NCI-H146 treated with DMSO at 0.1 percent for 48 hours (cell line): ENCODE results near the gene EXOC6B.

ENCODE experiments used
- DNase-seq: peaks from one replicate; lab custom pipeline; 2025; ENCODE audit not compliant: unreplicated experiment; lab: John Stamatoyannopoulos, UW

The EXOC6B gene

DNA sequence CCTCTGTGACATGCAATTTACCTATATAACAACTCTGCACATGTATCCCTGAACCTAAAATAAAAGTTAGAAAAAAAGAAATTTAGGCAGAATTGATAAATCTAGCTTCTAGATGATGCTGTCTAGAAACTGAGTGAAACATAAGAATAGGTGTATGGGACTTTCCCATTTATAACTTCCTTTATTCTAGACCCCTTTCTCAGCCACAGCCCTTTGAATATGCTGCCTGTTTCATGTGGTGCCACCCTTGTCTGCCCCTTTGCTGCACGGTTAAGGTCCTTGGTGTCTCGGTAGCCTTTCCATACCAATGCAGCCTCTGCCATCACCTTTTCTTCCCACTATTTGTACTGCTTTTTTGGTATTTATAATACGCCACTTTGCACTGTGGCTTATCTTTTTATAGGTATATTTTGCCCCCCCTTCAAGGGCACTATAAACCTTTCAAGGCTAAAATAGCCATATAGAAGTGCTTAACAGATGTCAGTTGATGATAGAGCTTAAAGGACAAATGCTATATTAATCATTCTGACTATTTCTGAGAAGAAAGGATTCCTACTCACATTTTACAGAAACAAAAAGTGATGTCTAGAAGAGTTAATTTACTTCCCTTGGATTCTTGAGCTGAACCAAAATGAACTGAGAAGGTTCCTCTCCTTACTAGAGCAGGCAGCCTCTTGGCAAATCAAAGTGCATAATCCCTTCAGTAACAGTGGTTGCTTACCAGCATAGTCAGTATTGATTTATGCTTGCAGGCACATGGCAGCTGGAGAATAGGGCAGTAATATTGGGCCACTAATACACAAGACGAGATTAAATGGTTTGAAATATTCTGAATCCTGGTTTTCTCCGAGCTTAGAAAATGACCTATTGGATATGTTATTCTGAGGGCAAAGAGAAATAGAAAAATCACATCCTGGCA, 590.1 kb downstream of the EXOC6B start:
- no peak for DNase-seq

DNA sequence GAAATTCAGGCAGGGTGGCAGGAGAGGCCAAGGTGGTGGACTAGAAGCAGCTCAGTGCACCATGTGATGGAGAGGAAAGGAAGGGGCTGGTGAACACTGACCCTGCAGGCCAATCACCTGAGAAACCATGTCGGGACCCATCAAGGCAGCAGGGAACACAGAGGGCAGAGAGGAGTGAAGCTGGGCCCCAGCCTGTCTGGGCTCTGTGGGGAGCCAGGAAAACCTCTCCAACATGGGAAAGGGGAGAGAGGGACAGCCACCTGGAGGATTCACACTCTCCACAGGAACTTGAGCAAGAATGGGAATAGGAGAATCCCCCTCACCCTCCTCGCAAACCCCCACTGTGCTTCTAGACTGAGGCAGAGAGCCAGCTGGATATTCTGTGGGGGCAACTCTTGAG, 592.6 kb downstream of the EXOC6B start:
- no peak for DNase-seq

DNA sequence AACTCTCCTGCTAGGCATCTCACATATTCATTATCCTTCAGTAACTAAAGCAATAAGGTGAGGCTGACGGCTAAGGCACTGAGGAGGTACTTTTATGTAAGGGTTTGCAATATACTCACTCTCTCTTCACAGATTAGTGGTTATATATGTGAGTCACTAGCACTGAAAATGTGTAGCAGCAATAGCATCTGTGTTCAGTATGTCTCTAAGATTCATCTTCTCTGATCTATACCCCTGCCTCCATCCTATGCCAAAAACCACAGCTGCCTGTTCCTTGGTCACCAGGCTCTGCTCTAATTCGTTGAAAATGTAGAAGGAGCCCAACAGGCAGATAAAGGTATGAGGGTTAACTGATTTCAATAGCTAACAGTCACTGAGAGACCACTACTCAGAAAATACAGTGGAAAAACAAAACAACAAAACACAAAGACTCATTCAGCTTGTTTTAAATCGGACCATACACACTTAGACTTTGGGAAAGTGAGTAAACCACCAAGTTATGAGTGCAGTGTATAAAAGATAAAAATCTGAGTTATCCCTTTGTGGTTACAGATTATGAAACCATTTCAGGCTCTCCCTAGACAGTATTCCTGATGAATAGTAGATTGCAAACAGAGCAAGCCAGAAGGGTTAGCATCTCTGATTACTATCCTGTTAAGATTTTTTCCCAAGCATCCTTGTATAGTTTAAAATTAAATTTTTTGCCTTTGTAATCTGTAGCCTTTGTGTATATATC, 602.8 kb downstream of the EXOC6B start:
- no peak for DNase-seq

DNA sequence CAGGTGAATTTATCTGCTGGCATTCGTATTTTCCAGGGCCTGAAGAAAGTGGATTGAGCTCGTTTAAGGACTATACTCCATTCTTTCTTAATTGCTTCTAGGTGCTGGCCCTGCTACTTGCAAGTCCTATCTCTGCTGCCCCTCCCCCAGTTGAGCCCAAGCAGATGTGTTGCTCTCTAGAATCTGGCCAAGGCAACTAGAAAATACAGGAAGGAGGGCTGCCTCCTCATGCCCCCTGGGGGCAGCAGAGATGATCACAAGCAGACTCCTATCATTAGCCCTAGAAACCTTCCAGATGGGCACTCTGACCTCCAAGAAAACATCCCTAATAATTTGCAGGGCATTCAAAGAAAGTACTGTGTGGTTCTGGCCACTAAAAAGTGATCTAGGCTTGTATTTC, 605.7 kb downstream of the EXOC6B start:
- DNase-seq: no peak

DNA sequence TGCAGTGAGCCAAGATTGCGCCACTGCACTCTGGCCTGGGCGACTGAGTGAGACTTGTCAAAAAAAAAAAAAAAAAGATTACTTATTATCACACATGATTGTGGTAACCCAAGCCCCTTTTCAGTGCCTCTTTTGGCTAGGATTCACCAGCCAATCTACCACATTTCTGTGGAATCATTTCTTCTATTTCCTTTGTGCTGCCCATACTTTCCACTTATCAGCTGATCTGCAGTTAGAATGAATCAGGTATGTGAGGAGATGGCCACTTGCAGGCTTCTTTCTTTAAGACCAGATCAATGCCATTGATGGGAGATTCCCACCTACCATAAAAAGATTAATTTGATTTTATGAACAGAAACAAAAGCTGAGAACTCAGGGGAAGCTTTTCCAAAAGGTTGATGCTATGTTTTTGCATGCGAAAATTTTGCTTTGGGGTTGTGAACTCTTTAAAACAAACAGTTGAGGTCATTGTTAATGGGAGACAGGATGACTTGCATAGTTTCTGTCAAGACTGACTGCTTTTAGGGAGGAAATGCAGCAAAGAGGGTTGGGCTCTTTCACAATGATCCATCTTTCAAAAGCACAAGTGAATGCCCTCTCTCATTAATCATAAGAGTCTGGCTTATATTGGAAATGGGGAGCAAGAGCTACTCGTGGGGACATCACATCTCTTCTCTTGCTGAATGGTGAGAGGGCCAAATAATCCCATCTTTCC, 611.2 kb downstream of the EXOC6B start:
- no peak for DNase-seq

DNA sequence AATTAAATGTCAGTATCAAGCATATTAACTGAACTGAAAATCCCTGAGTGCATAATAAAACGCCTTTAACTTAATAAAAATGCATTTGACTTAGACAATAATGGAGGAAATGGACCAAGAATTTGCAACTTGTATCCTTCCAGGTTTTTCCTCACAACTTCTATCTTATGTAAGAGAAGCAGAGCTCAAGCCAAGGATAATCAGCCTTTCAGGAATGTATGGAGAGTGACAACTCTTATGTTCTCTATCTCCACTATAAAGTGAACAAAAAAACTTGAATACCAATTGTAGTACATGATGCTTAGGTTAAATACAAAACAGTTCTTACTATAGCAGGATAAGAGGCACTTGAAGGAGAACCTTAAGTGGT, 613.4 kb downstream of the EXOC6B start:
- DNase-seq: no peak

DNA sequence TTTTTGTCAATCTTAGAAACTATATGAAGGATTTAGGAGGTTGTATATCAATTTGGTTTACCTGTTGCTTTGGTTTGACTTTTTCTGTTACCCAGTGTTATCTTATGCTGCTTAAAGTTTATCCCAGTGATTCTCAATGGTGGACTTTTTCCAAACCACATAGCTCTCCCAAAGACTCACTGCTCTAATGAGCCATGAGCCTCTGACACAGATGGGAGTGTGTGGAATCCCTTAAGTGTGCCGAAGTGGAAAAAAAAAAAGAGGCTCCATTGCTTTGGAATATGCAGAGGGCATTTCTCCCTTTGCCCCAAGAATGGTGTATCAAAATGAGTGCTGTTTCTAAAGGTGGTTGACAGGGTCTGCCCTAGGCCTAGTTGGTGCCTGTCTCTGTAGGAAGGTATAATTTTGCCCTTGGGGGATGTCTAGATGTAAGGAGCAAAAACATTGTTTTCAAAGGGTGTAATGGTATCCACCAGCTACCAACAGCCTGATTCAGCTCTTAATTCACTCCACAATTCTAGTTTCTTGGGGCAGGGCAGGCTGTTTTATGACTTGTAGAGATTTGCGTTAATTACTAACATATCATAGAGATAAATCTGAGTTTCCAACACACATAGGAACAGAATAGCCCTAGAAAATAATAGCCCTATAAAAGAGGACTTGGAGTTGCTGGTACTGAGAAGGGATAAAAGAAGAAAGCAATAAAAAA, 613.9 kb downstream of the EXOC6B start:
- no peak for DNase-seq

DNA sequence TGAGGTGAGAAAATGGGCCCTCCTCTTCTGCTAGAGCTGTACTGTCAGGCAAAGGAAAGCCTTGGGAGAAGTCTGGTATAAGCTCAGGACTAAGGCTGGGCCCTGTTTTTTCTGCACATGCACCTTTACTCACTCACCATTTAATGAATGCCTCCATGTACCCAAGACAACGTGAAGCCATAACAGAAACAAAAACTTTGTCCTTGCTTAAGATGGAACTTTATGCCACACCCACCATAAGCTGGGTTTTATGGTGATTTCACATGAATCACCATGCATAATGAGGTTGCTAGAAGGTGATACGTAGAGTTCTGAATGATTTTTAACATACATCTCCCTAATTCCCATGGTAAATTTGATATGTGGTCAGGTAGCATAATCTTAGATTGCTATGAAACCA, 614.5 kb downstream of the EXOC6B start:
- DNase-seq: no peak

DNA sequence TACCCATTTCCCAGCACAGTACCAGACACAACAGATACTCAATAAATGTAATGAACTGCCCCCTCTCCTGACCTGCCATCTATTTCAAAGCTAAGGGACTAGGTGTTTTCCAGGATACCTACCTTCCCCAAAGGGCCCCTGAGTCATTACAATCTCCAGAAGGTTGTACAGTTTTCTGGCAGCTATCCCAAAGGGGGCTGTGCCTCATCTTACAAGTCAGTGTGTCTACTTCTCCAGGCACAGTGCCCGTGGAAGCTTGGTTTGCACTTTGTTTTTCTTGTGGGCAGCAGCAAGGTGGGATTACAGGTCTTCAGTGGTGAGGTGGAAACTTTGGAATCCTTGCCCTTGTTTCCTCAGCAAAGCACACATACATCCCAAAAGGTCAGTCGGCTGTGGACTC, 615.4 kb downstream of the EXOC6B start:
- DNase-seq: no peak

DNA sequence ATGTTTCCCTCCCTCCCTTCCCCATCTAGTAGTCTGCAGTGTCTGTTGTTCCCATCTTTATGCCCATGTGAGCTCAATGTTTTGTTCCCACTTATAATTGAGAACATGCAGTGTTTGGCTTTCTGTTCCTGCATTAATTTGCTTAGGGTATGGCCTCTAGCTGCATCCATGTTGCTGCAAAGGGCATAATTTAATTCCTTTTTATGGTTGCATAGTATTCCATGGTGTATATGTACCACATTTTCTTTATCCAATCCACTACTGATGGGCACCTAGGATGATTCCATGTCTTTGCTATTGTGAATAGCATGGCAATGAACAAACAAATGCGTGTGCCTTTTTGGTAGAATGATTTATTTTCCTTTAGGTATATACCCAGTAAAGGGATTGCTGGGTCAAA, 617.6 kb downstream of the EXOC6B start:
- DNase-seq: no peak

DNA sequence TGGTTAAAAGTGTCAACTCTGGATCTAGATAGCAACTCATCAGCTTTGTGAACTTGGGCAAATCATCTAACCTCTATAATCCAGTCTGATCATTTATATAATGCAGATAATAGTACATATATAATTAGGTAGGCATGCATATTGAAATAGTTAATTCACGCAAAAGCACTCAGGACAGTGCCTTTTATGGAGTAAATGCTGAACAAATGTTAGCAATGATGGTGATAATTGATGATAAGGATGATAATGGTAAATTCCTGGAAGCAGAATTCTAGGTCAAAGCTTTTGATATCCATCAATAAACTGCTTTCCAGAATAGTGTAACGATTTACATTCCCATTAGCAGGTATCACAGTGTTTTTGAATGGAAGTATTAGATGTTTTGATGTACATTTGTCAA, 618.5 kb downstream of the EXOC6B start:
- no peak for DNase-seq

DNA sequence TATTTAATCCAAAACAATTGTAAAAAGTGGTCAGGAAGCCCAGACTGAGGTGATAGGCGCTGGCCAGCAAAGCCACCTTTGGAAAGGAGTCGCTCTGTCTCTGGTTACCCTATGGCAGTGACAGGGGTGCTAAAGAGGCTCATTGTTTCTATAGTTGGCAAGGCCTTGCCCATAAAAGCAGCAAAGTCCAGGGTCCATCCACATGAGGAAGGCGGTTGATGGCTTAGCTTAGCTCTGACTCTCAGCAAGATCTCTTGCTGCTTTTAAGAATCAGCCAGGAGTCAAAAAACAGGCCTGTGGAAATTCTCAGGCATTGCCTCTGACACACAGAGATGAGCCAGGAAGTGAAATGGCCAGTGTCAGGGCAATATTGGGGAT, 620.3 kb downstream of the EXOC6B start:
- no peak for DNase-seq

DNA sequence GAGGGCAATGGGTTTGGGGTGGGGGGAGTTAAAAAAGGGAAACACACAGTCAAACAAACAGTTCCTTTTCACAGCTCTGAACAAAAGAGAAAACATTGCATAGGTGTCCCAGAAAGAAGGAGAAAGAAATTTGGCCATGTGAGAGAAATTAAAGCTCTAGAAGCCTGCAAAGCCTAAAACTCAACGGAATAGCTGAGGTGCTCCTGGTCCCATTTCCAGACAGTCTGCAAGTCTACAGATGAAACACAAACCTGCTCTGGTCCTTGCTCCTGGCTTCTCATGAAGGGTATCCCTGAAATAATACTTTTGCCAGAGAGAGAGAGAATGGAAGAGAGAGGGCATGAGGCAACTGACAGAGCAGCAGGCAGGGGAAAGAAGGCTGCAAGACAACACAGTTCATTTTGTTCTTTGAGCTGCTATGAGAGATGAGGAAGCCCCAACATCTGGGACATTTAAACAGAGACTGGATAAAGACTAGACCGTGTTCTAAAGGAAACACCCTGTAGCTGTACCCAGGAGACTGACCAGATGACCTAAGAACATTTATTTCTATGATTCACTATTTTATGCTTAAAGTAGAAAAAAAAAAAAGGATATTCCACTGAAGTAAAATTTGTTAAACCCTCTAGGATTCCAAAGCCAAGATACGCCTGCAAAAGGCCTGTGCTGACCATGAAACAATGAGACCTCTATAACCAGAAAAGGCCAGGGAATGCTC, 620.9 kb downstream of the EXOC6B start:
- no peak for DNase-seq

DNA sequence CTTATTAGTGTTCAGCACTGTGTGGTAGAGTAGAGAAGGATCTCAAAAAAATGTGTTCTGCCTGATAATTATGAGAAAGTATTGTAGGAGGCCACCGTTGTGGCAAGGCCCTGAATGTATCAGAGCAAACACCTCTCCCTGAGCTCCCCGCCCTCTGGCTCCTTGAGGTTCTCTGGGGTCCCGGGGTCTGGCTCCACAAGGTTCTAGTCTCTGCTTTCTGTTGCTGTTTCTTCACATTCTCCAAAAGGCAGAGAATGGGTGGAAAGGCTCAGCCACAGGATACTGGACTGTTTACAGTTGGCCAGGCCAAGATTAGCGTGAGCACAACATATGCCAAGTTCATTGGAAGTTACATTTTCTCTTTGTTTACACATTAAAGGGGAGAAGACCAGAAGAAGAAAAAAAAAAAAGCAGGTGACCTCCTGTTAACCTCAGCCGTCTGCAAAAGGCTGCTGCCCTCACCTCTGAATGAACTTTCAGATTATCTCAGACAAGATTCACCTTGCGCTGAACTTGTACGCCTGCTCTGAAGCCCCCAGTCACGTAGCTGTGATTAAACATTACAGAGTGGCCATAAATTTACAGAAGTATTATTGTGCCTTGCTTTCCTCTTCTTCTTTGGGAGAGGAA, 621.6 kb downstream of the EXOC6B start:
- DNase-seq: no peak

DNA sequence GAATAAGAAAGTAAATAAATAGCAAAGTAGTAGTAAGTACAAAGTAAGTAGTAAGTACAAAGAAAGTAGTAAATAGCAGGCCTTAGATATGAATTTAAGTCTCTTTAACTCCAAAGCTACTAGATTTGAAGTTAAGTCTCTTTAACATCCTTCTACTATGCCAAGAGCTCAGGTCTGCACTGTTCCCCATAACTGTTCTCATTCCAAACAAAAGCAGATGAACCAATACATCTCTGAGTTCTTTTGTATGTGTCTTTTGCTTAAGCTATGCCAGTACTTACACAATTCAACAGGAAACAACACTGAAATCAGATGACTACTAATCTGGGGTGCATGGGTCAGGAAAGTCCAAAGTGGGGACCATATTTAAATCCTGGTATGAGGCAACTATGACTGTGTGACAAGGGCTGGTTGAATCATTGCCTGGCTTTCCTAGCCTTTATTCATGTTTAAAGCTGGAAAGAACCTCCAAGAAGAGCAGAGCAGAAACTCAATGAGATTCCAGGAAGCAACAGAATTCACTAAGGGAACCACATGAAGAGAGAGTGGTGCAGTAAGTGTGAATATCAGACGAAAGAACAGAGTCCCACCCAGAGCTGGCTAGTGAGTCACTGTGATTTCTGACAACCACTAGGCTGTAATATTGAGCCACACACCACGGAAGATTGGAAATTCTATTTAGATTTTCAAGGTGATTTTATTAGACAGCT, 627.1 kb downstream of the EXOC6B start:
- no peak for DNase-seq

DNA sequence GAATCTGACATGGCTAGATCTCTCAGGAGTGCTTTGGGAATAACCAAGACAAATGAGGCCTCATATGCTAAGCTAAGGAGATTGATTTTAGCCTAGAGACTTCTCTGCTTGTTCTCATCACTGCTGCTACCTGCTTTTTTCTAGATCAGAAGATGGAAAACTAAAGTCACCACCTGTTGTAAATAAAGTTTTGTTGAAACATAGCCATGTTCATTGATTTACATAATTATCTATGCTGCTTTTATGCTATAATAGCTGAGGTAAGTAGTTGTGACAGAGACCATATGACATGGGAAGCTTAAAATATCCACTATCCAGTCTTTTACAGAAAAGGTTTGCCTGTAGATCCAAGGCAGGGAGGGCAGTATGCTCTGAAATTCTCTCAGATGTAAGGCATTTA, 632.1 kb downstream of the EXOC6B start:
- no peak for DNase-seq

DNA sequence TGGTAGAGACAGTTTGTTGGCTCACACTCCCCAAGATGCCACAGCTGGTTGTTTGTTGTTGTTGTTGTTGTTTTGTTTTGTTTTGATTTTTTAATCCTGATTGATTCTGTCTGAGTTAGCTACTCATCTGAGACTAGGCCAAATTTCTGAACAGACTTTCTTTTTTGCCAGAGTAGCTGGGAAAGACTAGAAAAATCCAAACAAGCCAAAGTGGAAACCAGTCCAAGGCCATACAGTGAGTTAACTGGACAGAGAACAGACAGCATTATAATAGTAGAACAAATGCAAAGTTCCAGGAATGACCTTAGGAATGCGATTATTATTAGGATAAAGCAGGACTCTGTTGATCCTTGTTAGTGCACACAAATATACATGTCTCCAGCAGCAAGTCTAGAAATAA, 634.4 kb downstream of the EXOC6B start:
- no peak for DNase-seq

DNA sequence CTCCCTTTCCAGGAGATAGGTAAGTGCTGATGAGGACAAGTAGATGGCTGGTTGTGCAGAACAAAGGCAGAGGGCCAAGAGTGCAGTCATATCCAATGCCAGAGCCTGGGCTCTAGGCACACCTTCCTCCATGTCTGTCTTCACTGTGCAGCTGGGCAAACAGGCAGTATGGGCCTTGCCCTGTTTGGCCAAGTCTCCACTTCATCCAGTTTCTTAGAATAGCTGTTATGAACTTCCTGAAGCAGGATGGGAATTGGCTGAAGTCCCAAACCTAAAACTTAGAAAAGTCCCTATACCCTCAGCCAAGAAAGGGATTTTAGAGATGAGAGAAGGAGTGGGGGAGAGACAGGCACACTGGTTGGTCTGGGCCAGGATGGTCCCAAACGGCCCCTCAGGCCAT, 640.6 kb downstream of the EXOC6B start:
- no peak for DNase-seq

DNA sequence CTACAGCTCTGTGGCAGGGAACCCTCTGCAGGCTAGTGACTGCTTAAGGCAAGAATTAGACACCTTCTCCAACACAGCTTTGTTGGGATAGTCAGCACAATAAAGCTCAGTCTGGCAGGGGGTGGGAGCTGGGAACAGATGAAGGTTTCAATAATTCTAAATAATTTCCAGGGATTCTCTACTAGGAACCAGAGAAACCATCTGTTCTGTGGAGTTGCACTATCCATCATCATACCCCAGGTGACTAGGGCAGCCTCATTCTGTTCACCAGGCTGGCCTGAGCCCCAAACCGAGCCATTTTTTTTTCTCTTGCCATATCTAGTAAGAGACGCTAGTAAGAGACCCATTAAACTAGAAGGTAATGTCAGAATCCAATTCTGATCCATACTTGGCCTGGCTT, 642.4 kb downstream of the EXOC6B start:
- DNase-seq: no peak

DNA sequence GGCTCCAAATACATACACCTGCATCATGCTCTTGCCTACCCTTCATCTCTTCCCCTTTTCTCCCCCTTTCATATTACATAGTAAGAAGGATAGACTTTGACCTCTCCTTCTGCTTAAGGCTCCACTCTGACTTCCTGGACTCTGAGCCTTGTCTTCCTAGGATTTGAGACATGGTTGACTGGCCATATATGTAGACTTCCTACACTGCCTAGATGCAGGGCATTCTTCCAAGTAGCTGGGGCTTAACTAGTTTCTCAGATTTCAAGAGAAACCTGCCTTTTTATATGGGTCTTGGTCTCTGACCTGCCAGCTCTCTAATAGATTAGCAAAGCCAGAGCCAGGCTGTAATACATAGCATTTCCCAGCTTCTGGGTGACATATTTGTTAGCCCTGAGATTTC, 642.8 kb downstream of the EXOC6B start:
- no peak for DNase-seq
